Astrocyte of the cerebellum (primary cell): ENCODE measurements around the gene ACTR8.

Experiments
- DNase-seq: peaks from one replicate; pipeline ENCODE4 v3.0.0-alpha.2; 2011; ENCODE audit warnings: low read depth
- H3K4me3 ChIP-seq: 2 replicates; pipeline ENCODE4 v1.5.1; 2011; ENCODE audit warnings: mild to moderate bottlenecking, low read depth, low read length, moderate library complexity
- CTCF ChIP-seq: IDR thresholded peaks from 2 replicates; pipeline ENCODE4 v1.5.1; 2012; ENCODE audit warnings: low read length, low read depth, moderate library complexity, mild to moderate bottlenecking; ENCODE audit errors: missing control alignments
- in situ Hi-C: cut with HindIII; loops from 2 replicates; pipeline ENCODE4 v1.10.0; 2017; ENCODE audit warnings: low sequenced_read_pairs

ACTR8 gene

GRCh38 chr3:53826048-53826447, 55.9 kb downstream of the ACTR8 start:
- H3K4me3 ChIP-seq: no peak overlapping the region
- DNase-seq: no peak
- TF ChIP-seq CTCF: no peak
- in situ Hi-C loops: no loop called here

- H3K4me3 ChIP-seq: no peak overlapping the region
- TF ChIP-seq CTCF: no peak
- in situ Hi-C loops: no loop called here
- no peak for DNase-seq
Measured at GRCh38 chr3:53824795-53825194, 57.2 kb downstream of the ACTR8 start.

- in situ Hi-C loops: no loop called here
- DNase-seq: no peak
- H3K4me3 ChIP-seq: no peak overlapping the region
- TF ChIP-seq CTCF: no peak
Measured at GRCh38 chr3:53823956-53824657, 57.8 kb downstream of the ACTR8 start.

GRCh38 chr3:53823026-53823955, 58.7 kb downstream of the ACTR8 start:
- no peak for TF ChIP-seq CTCF
- no peak overlapping the region for H3K4me3 ChIP-seq
- DNase-seq: no peak
- in situ Hi-C loops: no loop called here

GRCh38 chr3:53822331-53822741, 59.6 kb downstream of the ACTR8 start:
- no peak for DNase-seq
- in situ Hi-C loops: no loop called here
- TF ChIP-seq CTCF: no peak
- no peak overlapping the region for H3K4me3 ChIP-seq

- DNase-seq: no peak
Measured at GRCh38 chr3:53821631-53822121, 60.3 kb downstream of the ACTR8 start.

More at GRCh38 chr3:53821631-53822121, 60.3 kb downstream of the ACTR8 start:
- in situ Hi-C loops: no loop called here
- no peak for TF ChIP-seq CTCF
- no peak overlapping the region for H3K4me3 ChIP-seq
